ENCODE data around the gene COG3. TPM values are rescaled to one million over a fixed set of nuclear protein-coding genes. Genes with fewer than 3 reads are reported as not detected.

The COG3 gene
- total and polyA plus RNA-seq, 4 donors: 7.4 to 39.3 (median 26.6) TPM

- Histone ChIP-seq H3K9me3 (ENCODE audit: control insufficient read depth, low read length) (no peaks in the 10 kb centered on the region), H3K36me3 (ENCODE audit: control insufficient read depth in 1 of 2, insufficient read depth in 2 of 2, low read length in 1 of 2) (peaks cover 0 to 2% of the 10 kb centered on the region in 2 donors), H3K27ac (ENCODE audit: low read depth in 1 of 2, low read length in 2 of 2) (no peak overlapping the region), H3K4me1 (ENCODE audit: control insufficient read depth in 1 of 2, insufficient read depth in 2 of 2, low read length in 2 of 2) (no peaks in the 10 kb centered on the region), H3K4me3 (ENCODE audit: low read length in 2 of 2) (no peak overlapping the region), H3K27me3 (ENCODE audit: control insufficient read depth in 1 of 2, insufficient read depth in 2 of 2, low read length in 1 of 2) (no peaks in the 10 kb centered on the region)
- WGBS, 2 donors: 94 to 95% methylated on average over 10 of the region's 10 CpGs
- no peak for ATAC-seq (ENCODE audit: low FRiP score)
- intact Hi-C loops (cut with DNase I): no loop called here
- no peak for DNase-seq
These were observed 76.1 kb downstream of the COG3 start for GRCh38 chr13:45540864-45541263.

GRCh38 chr13:45541806-45542205, 77.1 kb downstream of the COG3 start:
- Histone ChIP-seq H3K9me3 (ENCODE audit: control insufficient read depth, low read length) (no peaks in the 10 kb centered on the region), H3K27me3 (ENCODE audit: control insufficient read depth in 1 of 2, insufficient read depth in 2 of 2, low read length in 1 of 2) (no peaks in the 10 kb centered on the region), H3K27ac (ENCODE audit: low read depth in 1 of 2, low read length in 2 of 2) (no peak overlapping the region), H3K4me3 (ENCODE audit: low read length in 2 of 2) (no peak overlapping the region), H3K36me3 (ENCODE audit: control insufficient read depth in 1 of 2, insufficient read depth in 2 of 2, low read length in 1 of 2) (peaks cover 0 to 2% of the 10 kb centered on the region in 2 donors), H3K4me1 (ENCODE audit: control insufficient read depth in 1 of 2, insufficient read depth in 2 of 2, low read length in 2 of 2) (no peaks in the 10 kb centered on the region)
- DNase-seq (no peak), ATAC-seq (ENCODE audit: low FRiP score) (no peak)
- 85 to 90% methylated on average over 11 of the region's 11 CpGs for WGBS, 2 donors
- intact Hi-C loops (cut with DNase I): no loop called here

- WGBS, 2 donors: 72 to 80% methylated on average over 8 of the region's 8 CpGs
- Histone ChIP-seq H3K36me3 (ENCODE audit: control insufficient read depth in 1 of 2, insufficient read depth in 2 of 2, low read length in 1 of 2) (peaks cover 0 to 2% of the 10 kb centered on the region in 2 donors), H3K4me3 (ENCODE audit: low read length in 2 of 2) (no peak overlapping the region), H3K27ac (ENCODE audit: low read depth in 1 of 2, low read length in 2 of 2) (no peak overlapping the region), H3K9me3 (ENCODE audit: control insufficient read depth, low read length) (no peaks in the 10 kb centered on the region), H3K4me1 (ENCODE audit: control insufficient read depth in 1 of 2, insufficient read depth in 2 of 2, low read length in 2 of 2) (no peaks in the 10 kb centered on the region), H3K27me3 (ENCODE audit: control insufficient read depth in 1 of 2, insufficient read depth in 2 of 2, low read length in 1 of 2) (no peaks in the 10 kb centered on the region)
- intact Hi-C loops (cut with DNase I): no loop called here
- DNase-seq (no peak), ATAC-seq (ENCODE audit: low FRiP score) (no peak)
These were observed 77.7 kb downstream of the COG3 start for GRCh38 chr13:45542391-45542790.

GRCh38 chr13:45542878-45543277, 78.1 kb downstream of the COG3 start:
- DNase-seq (no peak), ATAC-seq (ENCODE audit: low FRiP score) (no peak)
- Histone ChIP-seq H3K36me3 (ENCODE audit: control insufficient read depth in 1 of 2, insufficient read depth in 2 of 2, low read length in 1 of 2) (no peaks in the 10 kb centered on the region), H3K4me1 (ENCODE audit: control insufficient read depth in 1 of 2, insufficient read depth in 2 of 2, low read length in 2 of 2) (no peaks in the 10 kb centered on the region), H3K27ac (ENCODE audit: low read depth in 1 of 2, low read length in 2 of 2) (no peak overlapping the region), H3K4me3 (ENCODE audit: low read length in 2 of 2) (no peak overlapping the region), H3K27me3 (ENCODE audit: control insufficient read depth in 1 of 2, insufficient read depth in 2 of 2, low read length in 1 of 2) (no peaks in the 10 kb centered on the region), H3K9me3 (ENCODE audit: control insufficient read depth, low read length) (no peaks in the 10 kb centered on the region)
- intact Hi-C loops (cut with DNase I): no loop called here
- WGBS, 2 donors: 87 to 91% methylated on average over 5 of the region's 5 CpGs

- intact Hi-C loops (cut with DNase I): no loop called here
- no peaks in the 10 kb centered on the region for H3K4me1 ChIP-seq (ENCODE audit: control insufficient read depth in 1 of 2, insufficient read depth in 2 of 2, low read length in 2 of 2)
- no peak overlapping the region for H3K4me3 ChIP-seq (ENCODE audit: low read length in 2 of 2)
- H3K9me3 ChIP-seq (ENCODE audit: control insufficient read depth, low read length): no peaks in the 10 kb centered on the region
- no peaks in the 10 kb centered on the region for H3K27me3 ChIP-seq (ENCODE audit: control insufficient read depth in 1 of 2, insufficient read depth in 2 of 2, low read length in 1 of 2)
- DNase-seq (no peak), ATAC-seq (ENCODE audit: low FRiP score) (no peak)
- no peaks in the 10 kb centered on the region for H3K36me3 ChIP-seq (ENCODE audit: control insufficient read depth in 1 of 2, insufficient read depth in 2 of 2, low read length in 1 of 2)
- WGBS, 2 donors: 91 to 93% methylated on average over 2 of the region's 2 CpGs
- H3K27ac ChIP-seq (ENCODE audit: low read depth in 1 of 2, low read length in 2 of 2): no peak overlapping the region
These were observed 79.8 kb downstream of the COG3 start for GRCh38 chr13:45544520-45544919.

GRCh38 chr13:45545686-45546409, 81.1 kb downstream of the COG3 start:
- Histone ChIP-seq H3K36me3 (ENCODE audit: control insufficient read depth in 1 of 2, insufficient read depth in 2 of 2, low read length in 1 of 2) (no peaks in the 10 kb centered on the region), H3K27me3 (ENCODE audit: control insufficient read depth in 1 of 2, insufficient read depth in 2 of 2, low read length in 1 of 2) (no peaks in the 10 kb centered on the region), H3K4me1 (ENCODE audit: control insufficient read depth in 1 of 2, insufficient read depth in 2 of 2, low read length in 2 of 2) (no peaks in the 10 kb centered on the region), H3K27ac (ENCODE audit: low read depth in 1 of 2, low read length in 2 of 2) (no peak overlapping the region), H3K9me3 (ENCODE audit: control insufficient read depth, low read length) (no peaks in the 10 kb centered on the region), H3K4me3 (ENCODE audit: low read length in 2 of 2) (no peak overlapping the region)
- no peak for ATAC-seq (ENCODE audit: low FRiP score)
- intact Hi-C loops (cut with DNase I): no loop called here
- no peak for DNase-seq
- 55 to 57% methylated on average over 6 of the region's 6 CpGs for WGBS, 2 donors

GRCh38 chr13:45546410-45546765, 81.6 kb downstream of the COG3 start:
- no peaks in the 10 kb centered on the region for H3K9me3 ChIP-seq (ENCODE audit: control insufficient read depth, low read length)
- ATAC-seq (ENCODE audit: low FRiP score) (no peak), DNase-seq (no peak)
- 74 to 75% methylated on average over 8 of the region's 8 CpGs for WGBS, 2 donors
- H3K27ac ChIP-seq (ENCODE audit: low read depth in 1 of 2, low read length in 2 of 2): no peak overlapping the region
- intact Hi-C loops (cut with DNase I): no loop called here
- no peaks in the 10 kb centered on the region for H3K36me3 ChIP-seq (ENCODE audit: control insufficient read depth in 1 of 2, insufficient read depth in 2 of 2, low read length in 1 of 2)
- no peaks in the 10 kb centered on the region for H3K27me3 ChIP-seq (ENCODE audit: control insufficient read depth in 1 of 2, insufficient read depth in 2 of 2, low read length in 1 of 2)
- no peaks in the 10 kb centered on the region for H3K4me1 ChIP-seq (ENCODE audit: control insufficient read depth in 1 of 2, insufficient read depth in 2 of 2, low read length in 2 of 2)
- H3K4me3 ChIP-seq (ENCODE audit: low read length in 2 of 2): no peak overlapping the region

GRCh38 chr13:45548281-45548680, 83.5 kb downstream of the COG3 start:
- Histone ChIP-seq H3K9me3 (ENCODE audit: control insufficient read depth, low read length) (no peaks in the 10 kb centered on the region), H3K27ac (ENCODE audit: low read depth in 1 of 2, low read length in 2 of 2) (no peak overlapping the region), H3K4me1 (ENCODE audit: control insufficient read depth in 1 of 2, insufficient read depth in 2 of 2, low read length in 2 of 2) (no peaks in the 10 kb centered on the region), H3K27me3 (ENCODE audit: control insufficient read depth in 1 of 2, insufficient read depth in 2 of 2, low read length in 1 of 2) (no peaks in the 10 kb centered on the region), H3K36me3 (ENCODE audit: control insufficient read depth in 1 of 2, insufficient read depth in 2 of 2, low read length in 1 of 2) (no peaks in the 10 kb centered on the region), H3K4me3 (ENCODE audit: low read length in 2 of 2) (no peak overlapping the region)
- intact Hi-C loops (cut with DNase I): no loop called here
- DNase-seq (no peak), ATAC-seq (ENCODE audit: low FRiP score) (no peak)
- 39 to 48% methylated on average over 6 of the region's 6 CpGs for WGBS, 2 donors

GRCh38 chr13:45554604-45555109, 89.9 kb downstream of the COG3 start:
- intact Hi-C loops (cut with DNase I): no loop called here
- ATAC-seq (ENCODE audit: low FRiP score) (no peak), DNase-seq (no peak)
- 79 to 81% methylated on average over 4 of the region's 4 CpGs for WGBS, 2 donors
- no peaks in the 10 kb centered on the region for H3K36me3 ChIP-seq (ENCODE audit: control insufficient read depth in 1 of 2, insufficient read depth in 2 of 2, low read length in 1 of 2)
- no peaks in the 10 kb centered on the region for H3K4me1 ChIP-seq (ENCODE audit: control insufficient read depth in 1 of 2, insufficient read depth in 2 of 2, low read length in 2 of 2)
- H3K27ac ChIP-seq (ENCODE audit: low read depth in 1 of 2, low read length in 2 of 2): no peak overlapping the region
- no peak overlapping the region for H3K4me3 ChIP-seq (ENCODE audit: low read length in 2 of 2)
- H3K9me3 ChIP-seq (ENCODE audit: control insufficient read depth, low read length): peaks cover 1% of the 10 kb centered on the region
- H3K27me3 ChIP-seq (ENCODE audit: control insufficient read depth in 1 of 2, insufficient read depth in 2 of 2, low read length in 1 of 2): peaks cover 0 to 2% of the 10 kb centered on the region in 2 donors

Measured in aorta (tissue), 5 donors.